GM19455 (cell line): ENCODE data around the gene ZSCAN5A.
"Not testable (repeated sequence)": the region's sequence is repeated elsewhere in the genome, so short reads cannot be mapped to it uniquely, and the experiment has no call there.

ENCODE experiments used
- ATAC-seq: cut with Tn5 transposase; IDR thresholded peaks from one replicate; pipeline ENCODE4 v1.9.1; 2021; ENCODE audit not compliant: unreplicated experiment

The ZSCAN5A gene

GRCh38 chr19:56314381-56315076 is at the start of gene ZSCAN5A:
Gene ZSCAN5A, minus strand, starts transcription at chr19:56314839. Its CDS starts 89,793 bp downstream, at chr19:56225046.
- peak; percentile 73 for ATAC-seq

- no peak for ATAC-seq
Observed at GRCh38 chr19:56360841-56361240, 46.2 kb upstream of the ZSCAN5A start.

GRCh38 chr19:56356944-56357343 is 42.3 kb upstream of the ZSCAN5A start:
- no peak for ATAC-seq

- ATAC-seq: no peak
Observed at GRCh38 chr19:56355517-56355916, 40.9 kb upstream of the ZSCAN5A start.

GRCh38 chr19:56351208-56351607 is 36.6 kb upstream of the ZSCAN5A start:
- ATAC-seq: no peak

- no peak for ATAC-seq
Observed at GRCh38 chr19:56350416-56351045, 35.9 kb upstream of the ZSCAN5A start.

GRCh38 chr19:56348289-56348877 is 33.7 kb upstream of the ZSCAN5A start:
- no peak for ATAC-seq

- no peak for ATAC-seq
Observed at GRCh38 chr19:56347163-56347778, 32.6 kb upstream of the ZSCAN5A start.

- ATAC-seq: no peak
Observed at GRCh38 chr19:56341948-56342347, 27.3 kb upstream of the ZSCAN5A start.

GRCh38 chr19:56339031-56339430 is 24.4 kb upstream of the ZSCAN5A start:
- ATAC-seq: not testable (repeated sequence)

- ATAC-seq: not testable (repeated sequence)
Observed at GRCh38 chr19:56337077-56337476, 22.4 kb upstream of the ZSCAN5A start.

- not testable (repeated sequence) for ATAC-seq
Observed at GRCh38 chr19:56335371-56335770, 20.7 kb upstream of the ZSCAN5A start.

GRCh38 chr19:56333506-56333905 is 18.9 kb upstream of the ZSCAN5A start:
- no peak for ATAC-seq

- no peak for ATAC-seq
Observed at GRCh38 chr19:56332695-56333094, 18.1 kb upstream of the ZSCAN5A start.

- ATAC-seq: no peak
Observed at GRCh38 chr19:56324436-56324835, 9.8 kb upstream of the ZSCAN5A start.

- no peak for ATAC-seq
Observed at GRCh38 chr19:56321989-56322440, 7.4 kb upstream of the ZSCAN5A start.

GRCh38 chr19:56321254-56321988 is 6.8 kb upstream of the ZSCAN5A start:
- ATAC-seq: no peak

- ATAC-seq: no peak
Observed at GRCh38 chr19:56319991-56320390, 5.4 kb upstream of the ZSCAN5A start.

GRCh38 chr19:56317749-56318148 is 3.1 kb upstream of the ZSCAN5A start:
- ATAC-seq: no peak

GRCh38 chr19:56316728-56317127 is 2.1 kb upstream of the ZSCAN5A start:
- ATAC-seq: no peak
